ENCODE results near the gene SS18L1. TPM values are rescaled to one million over a fixed set of nuclear protein-coding genes. Genes with fewer than 3 reads are reported as not detected.

The SS18L1 gene
- total and polyA plus RNA-seq, 2 donors (not counting 1 experiment from before 2014, with no cell fraction given), result 4.7 to 7.4 TPM

- Histone ChIP-seq H3K9ac (ENCODE audit: insufficient read depth, low read length) (peak overlapping the region; percentile 77), H3K79me2 (ENCODE audit: control insufficient read depth, insufficient read depth, low read length) (peaks cover 23% of the 10 kb centered on the region), H2AFZ (ENCODE audit: low read length) (peak overlapping the region; percentile 49), H3K27me3 (ENCODE audit: control insufficient read depth, insufficient read depth, low read length) (peaks cover 11% of the 10 kb centered on the region), H3K4me3 (replicated peaks in 1 of 4; ENCODE audit: control extremely low read depth in 1 of 4, insufficient read depth in 1 of 4, low read depth in 3 of 4, low read length in 4 of 4) (peak overlapping the region; percentile 52 to 77 (median 63)), H3K36me3 (ENCODE audit: control insufficient read depth, insufficient read depth, low read length) (peaks cover 14% of the 10 kb centered on the region), H3K4me1 (ENCODE audit: control insufficient read depth, extremely low read depth, insufficient read depth, low read length) (no peaks in the 10 kb centered on the region), H3K4me2 (ENCODE audit: extremely low read depth, insufficient read depth, low read length) (peak overlapping the region; percentile 64), H3K27ac (ENCODE audit: insufficient read depth, low read length) (peak overlapping the region; percentile 47), H3K9me3 (ENCODE audit: control insufficient read depth, insufficient read depth, low read depth, low read length) (no peaks in the 10 kb centered on the region), H4K20me1 (ENCODE audit: control insufficient read depth, extremely low read depth, insufficient read depth, low read length) (no peaks in the 10 kb centered on the region)
- peak in 1 of 2 donors; percentile 28 for DNase-seq (ENCODE audit: low read depth in 2 of 2)
- TF ChIP-seq EZH2 (IDR thresholded peaks at IDR 0.05; ENCODE audit: low read length, missing control alignments), result no peak
- no peak for TF ChIP-seq CTCF (conservative IDR thresholded peaks at IDR 0.05 in 1 of 2, IDR thresholded peaks at IDR 0.05 in 1 of 2; ENCODE audit: low read depth in 1 of 2, low read length in 2 of 2)
Measured at GRCh38 chr20:62122654-62123449, 20.7 kb upstream of the SS18L1 start.

GRCh38 chr20:62123450-62124118 lies 20.0 kb upstream of the SS18L1 start:
- TF ChIP-seq CTCF (conservative IDR thresholded peaks at IDR 0.05 in 1 of 2, IDR thresholded peaks at IDR 0.05 in 1 of 2; ENCODE audit: low read depth in 1 of 2, low read length in 2 of 2) (peak; percentile 8 to 29), EZH2 (IDR thresholded peaks at IDR 0.05; ENCODE audit: low read length, missing control alignments) (no peak)
- Histone ChIP-seq H3K27me3 (ENCODE audit: control insufficient read depth, insufficient read depth, low read length) (peaks cover 6% of the 10 kb centered on the region), H3K9ac (ENCODE audit: insufficient read depth, low read length) (peak overlapping the region; percentile 43), H3K36me3 (ENCODE audit: control insufficient read depth, insufficient read depth, low read length) (peaks cover 19% of the 10 kb centered on the region), H3K4me2 (ENCODE audit: extremely low read depth, insufficient read depth, low read length) (peak overlapping the region; percentile 64), H3K9me3 (ENCODE audit: control insufficient read depth, insufficient read depth, low read depth, low read length) (no peaks in the 10 kb centered on the region), H3K79me2 (ENCODE audit: control insufficient read depth, insufficient read depth, low read length) (peaks cover 23% of the 10 kb centered on the region), H3K4me1 (ENCODE audit: control insufficient read depth, extremely low read depth, insufficient read depth, low read length) (no peaks in the 10 kb centered on the region), H2AFZ (ENCODE audit: low read length) (no peak overlapping the region), H3K27ac (ENCODE audit: insufficient read depth, low read length) (peak overlapping the region; percentile 37), H4K20me1 (ENCODE audit: control insufficient read depth, extremely low read depth, insufficient read depth, low read length) (no peaks in the 10 kb centered on the region), H3K4me3 (replicated peaks in 1 of 4; ENCODE audit: control extremely low read depth in 1 of 4, insufficient read depth in 1 of 4, low read depth in 3 of 4, low read length in 4 of 4) (peak overlapping the region; percentile 52 to 77 (median 63))
- peak; percentile 33 to 65 for DNase-seq (ENCODE audit: low read depth in 2 of 2)

- Histone ChIP-seq H3K27ac (ENCODE audit: insufficient read depth, low read length) (no peak overlapping the region), H3K4me2 (ENCODE audit: extremely low read depth, insufficient read depth, low read length) (no peak overlapping the region), H2AFZ (ENCODE audit: low read length) (no peak overlapping the region), H3K27me3 (ENCODE audit: control insufficient read depth, insufficient read depth, low read length) (no peaks in the 10 kb centered on the region), H4K20me1 (ENCODE audit: control insufficient read depth, extremely low read depth, insufficient read depth, low read length) (no peaks in the 10 kb centered on the region), H3K4me1 (ENCODE audit: control insufficient read depth, extremely low read depth, insufficient read depth, low read length) (no peaks in the 10 kb centered on the region), H3K79me2 (ENCODE audit: control insufficient read depth, insufficient read depth, low read length) (peaks cover 23% of the 10 kb centered on the region), H3K9ac (ENCODE audit: insufficient read depth, low read length) (no peak overlapping the region), H3K4me3 (replicated peaks in 1 of 4; ENCODE audit: control extremely low read depth in 1 of 4, insufficient read depth in 1 of 4, low read depth in 3 of 4, low read length in 4 of 4) (no peak overlapping the region), H3K36me3 (ENCODE audit: control insufficient read depth, insufficient read depth, low read length) (peaks cover 25% of the 10 kb centered on the region), H3K9me3 (ENCODE audit: control insufficient read depth, insufficient read depth, low read depth, low read length) (no peaks in the 10 kb centered on the region)
- no peak for TF ChIP-seq EZH2 (IDR thresholded peaks at IDR 0.05; ENCODE audit: low read length, missing control alignments)
- no peak for TF ChIP-seq CTCF (conservative IDR thresholded peaks at IDR 0.05 in 1 of 2, IDR thresholded peaks at IDR 0.05 in 1 of 2; ENCODE audit: low read depth in 1 of 2, low read length in 2 of 2)
- DNase-seq (ENCODE audit: low read depth in 2 of 2), result no peak
Measured at GRCh38 chr20:62126141-62126540, 17.4 kb upstream of the SS18L1 start.

Data from fibroblast of lung (primary cell).